Measurements from ENCODE around the gene CARD6. TPM values are rescaled to one million over a fixed set of nuclear protein-coding genes. Genes with fewer than 3 reads are reported as not detected.
A peak's percentile ranks its signal among the peaks of the same experiment; 100 is the strongest.

The CARD6 gene
- total and polyA plus RNA-seq, 2 of the 13 experiments (the other 11 are each of a cell fraction or from before 2014, with no cell fraction given), result 0.33 to 1.4 TPM

GRCh38 chr5:40904205-40904993 lies 63.2 kb downstream of the CARD6 start (continued):
- no peak for TF ChIP-seq JUN (CRISPR knock-in tag; IDR thresholded peaks at IDR 0.05)
- TF ChIP-seq MZF1 (CRISPR knock-in tag; IDR thresholded peaks at IDR 0.05; ENCODE audit: borderline replicate concordance), result no peak
- no peak for TF ChIP-seq ATAD3A (CRISPR knock-in tag; IDR thresholded peaks at IDR 0.05)
- no peak for TF ChIP-seq CCAR2 (optimal IDR thresholded peaks at IDR 0.05; ENCODE audit: low read depth, low read length)
- TF ChIP-seq ZNF407 (CRISPR knock-in tag; IDR thresholded peaks at IDR 0.05; ENCODE audit: not compliant biosample characterization), result no peak
- TF ChIP-seq GLI4 (CRISPR knock-in tag; IDR thresholded peaks at IDR 0.05; ENCODE audit: borderline replicate concordance), result no peak
- no peak for TF ChIP-seq AGO2 (optimal IDR thresholded peaks at IDR 0.05; ENCODE audit: low read depth, low read length)
- TF ChIP-seq PATZ1 (CRISPR knock-in tag; IDR thresholded peaks at IDR 0.05), result no peak
- no peak for TF ChIP-seq ZBTB33 (CRISPR knock-in tag; IDR thresholded peaks at IDR 0.05)
- no peak for TF ChIP-seq ADNP (CRISPR knock-in tag; IDR thresholded peaks at IDR 0.05)
- TF ChIP-seq ZNF296 (CRISPR knock-in tag; conservative IDR thresholded peaks at IDR 0.05), result no peak
- no peak for TF ChIP-seq GTF3A (CRISPR knock-in tag; conservative IDR thresholded peaks at IDR 0.05)
- 0 out of 2 replicates have a peak, but pooled peaks have one; percentile 26 for TF ChIP-seq PHF21A (CRISPR knock-in tag; IDR thresholded peaks at IDR 0.05)
- no peak for TF ChIP-seq ZNF333 (CRISPR knock-in tag; IDR thresholded peaks at IDR 0.05; ENCODE audit: borderline replicate concordance)
- TF ChIP-seq MXD1 (CRISPR knock-in tag; IDR thresholded peaks at IDR 0.05), result no peak
- TF ChIP-seq ZNF737 (CRISPR knock-in tag; IDR thresholded peaks at IDR 0.05; ENCODE audit: borderline replicate concordance), result no peak
